Stimulated activated naive B cell treated with anti-CD40 and anti-IgM and Interleukin-4, amounts not matched to agents 10 μg/mL and 1 μg/mL and 100 μg/mL, for 72 hours (primary cell): Measurements from ENCODE around the gene COQ8A.

Experiments used
- ATAC-seq, 2 donors: fragments of 150-1000 bp; cut with Tn5 transposase; replicated peaks; 2 replicates each; pipeline ENCODE4 v1.10.0; 2021; ENCODE audit warnings: moderate library complexity in 1 of 2
- DNase-seq: peaks from one replicate; pipeline ENCODE4 v3.0.0; 2021
- H3K27ac Mint-ChIP-seq: one replicate; pipeline ENCODE4 v1.8.0; 2022; ENCODE audit warnings: mild to moderate bottlenecking, mixed read lengths
- H3K27me3 Mint-ChIP-seq, 2 donors: one replicate each; pipeline ENCODE4 v1.8.0; 2022; ENCODE audit warnings: mixed read lengths in 2 of 2
- H3K36me3 Mint-ChIP-seq, 2 donors: one replicate each; pipeline ENCODE4 v1.8.0; 2022; ENCODE audit warnings: mixed read lengths in 2 of 2, mild to moderate bottlenecking in 1 of 2
- H3K4me1 Mint-ChIP-seq, 2 donors: one replicate each; pipeline ENCODE4 v1.8.0; 2022; ENCODE audit warnings: mixed read lengths in 2 of 2, mild to moderate bottlenecking in 1 of 2
- H3K4me3 Mint-ChIP-seq, 2 donors: one replicate each; pipeline ENCODE4 v1.8.0; 2022; ENCODE audit warnings: mild to moderate bottlenecking in 2 of 2, mixed read lengths in 2 of 2, moderate library complexity in 1 of 2
- H3K9me3 Mint-ChIP-seq, 2 donors: one replicate each; pipeline ENCODE4 v1.8.0; 2022; ENCODE audit warnings: mixed read lengths in 2 of 2, mild to moderate bottlenecking in 1 of 2

COQ8A gene

GRCh38 chr1:226939438-226940028, 561 bp upstream of the COQ8A start:
- peaks cover 10 to 11% of the 10 kb centered on the region in 2 donors for H3K9me3 Mint-ChIP-seq
- ATAC-seq: peak; percentile 53
- H3K27me3 Mint-ChIP-seq: no peaks in the 10 kb centered on the region
- peaks cover 11 to 12% of the 10 kb centered on the region in 2 donors for H3K36me3 Mint-ChIP-seq
- peak overlapping the region; percentile 91 to 94 for H3K4me3 Mint-ChIP-seq
- H3K4me1 Mint-ChIP-seq: peaks cover 43 to 56% of the 10 kb centered on the region in 2 donors
- peak overlapping the region; percentile 99 for H3K27ac Mint-ChIP-seq
- no peak for DNase-seq

DNA sequence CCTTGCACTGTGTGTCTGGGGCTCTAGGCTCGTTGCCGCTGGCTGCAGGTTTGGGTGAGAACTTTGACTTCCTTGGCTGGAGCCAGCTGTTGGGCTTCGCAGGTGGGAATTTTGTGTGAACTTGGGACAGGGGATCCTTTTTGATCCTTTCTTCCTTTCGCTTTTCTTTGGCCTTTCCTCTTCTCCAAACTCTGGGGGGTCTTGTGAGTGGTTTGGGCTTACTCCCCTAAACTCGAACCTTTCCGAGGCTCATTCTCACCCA, 643 bp downstream of the COQ8A start:
- no peak for DNase-seq
- Mint-ChIP-seq H3K9me3 (no peaks in the 10 kb centered on the region), H3K27me3 (no peaks in the 10 kb centered on the region), H3K27ac (peak overlapping the region; percentile 93), H3K4me3 (peak overlapping the region; percentile 91 to 94), H3K36me3 (peaks cover 2 to 6% of the 10 kb centered on the region in 2 donors), H3K4me1 (peaks cover 50 to 67% of the 10 kb centered on the region in 2 donors)
- ATAC-seq: no peak

GRCh38 chr1:226942392-226942791, 2.3 kb downstream of the COQ8A start:
- H3K4me3 Mint-ChIP-seq: no peak overlapping the region
- no peaks in the 10 kb centered on the region for H3K27me3 Mint-ChIP-seq
- DNase-seq (no peak), ATAC-seq (no peak)
- peaks cover 62 to 82% of the 10 kb centered on the region in 2 donors for H3K4me1 Mint-ChIP-seq
- H3K36me3 Mint-ChIP-seq: peaks cover 3 to 6% of the 10 kb centered on the region in 2 donors
- peak overlapping the region; percentile 80 for H3K27ac Mint-ChIP-seq
- H3K9me3 Mint-ChIP-seq: no peaks in the 10 kb centered on the region

DNA sequence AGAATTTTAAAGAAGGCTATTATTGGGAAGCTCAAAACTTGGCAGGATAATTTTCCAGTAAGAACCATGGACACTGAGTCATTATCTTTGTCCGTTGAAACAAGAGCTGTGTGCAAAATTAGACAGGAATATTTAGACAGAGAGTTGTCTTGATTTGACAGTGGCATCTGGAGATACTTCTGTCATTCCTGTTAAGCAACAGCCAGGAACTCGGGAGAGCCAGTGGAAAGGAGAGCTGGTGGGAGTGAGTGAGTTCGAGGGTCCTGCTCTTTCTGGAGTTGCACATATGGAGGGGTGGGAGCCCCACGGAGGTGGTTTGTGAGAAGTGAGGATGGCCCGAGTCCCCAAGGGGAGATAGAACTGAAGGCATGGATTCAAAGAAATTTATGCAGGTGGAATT, 3.1 kb downstream of the COQ8A start:
- H3K27ac Mint-ChIP-seq: no peak overlapping the region
- H3K4me1 Mint-ChIP-seq: peaks cover 57 to 81% of the 10 kb centered on the region in 2 donors

DNA sequence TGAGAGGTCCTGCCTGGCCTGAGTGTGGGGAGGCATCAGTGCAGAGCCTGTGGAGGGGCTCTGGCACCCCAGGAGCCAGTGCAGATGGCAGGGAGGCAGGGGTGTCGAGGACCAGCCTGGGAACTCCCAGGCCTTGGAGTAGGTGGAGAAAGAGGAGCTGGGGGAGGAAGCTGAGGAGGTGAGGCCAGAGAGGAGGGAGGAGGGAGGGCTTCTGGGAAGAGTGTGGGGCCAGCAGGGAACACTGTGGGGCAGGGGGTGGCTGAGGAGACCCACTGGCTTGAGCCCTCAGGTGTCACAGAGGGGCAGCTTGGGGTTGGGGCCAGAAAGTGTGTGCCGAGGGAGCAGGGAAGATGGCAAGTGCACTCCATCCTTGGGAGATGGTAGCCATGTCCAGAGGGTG, 3.8 kb downstream of the COQ8A start:
- peaks cover 3 to 6% of the 10 kb centered on the region in 2 donors for H3K9me3 Mint-ChIP-seq
- H3K27ac Mint-ChIP-seq: peak overlapping the region; percentile 14
- H3K4me3 Mint-ChIP-seq: no peak overlapping the region
- peaks cover 56 to 81% of the 10 kb centered on the region in 2 donors for H3K4me1 Mint-ChIP-seq
- DNase-seq: no peak
- peaks cover 3 to 15% of the 10 kb centered on the region in 2 donors for H3K36me3 Mint-ChIP-seq
- H3K27me3 Mint-ChIP-seq: no peaks in the 10 kb centered on the region
- ATAC-seq: no peak

More for the DNA sequence above, 3.1 kb downstream of the COQ8A start:
- no peaks in the 10 kb centered on the region for H3K27me3 Mint-ChIP-seq
- ATAC-seq (no peak), DNase-seq (no peak)
- peaks cover 3 to 9% of the 10 kb centered on the region in 2 donors for H3K36me3 Mint-ChIP-seq
- no peak overlapping the region for H3K4me3 Mint-ChIP-seq
- peaks cover under 1 to 2% of the 10 kb centered on the region in 2 donors for H3K9me3 Mint-ChIP-seq

GRCh38 chr1:226945106-226945857, 5.2 kb downstream of the COQ8A start:
- peaks cover 57 to 88% of the 10 kb centered on the region in 2 donors for H3K4me1 Mint-ChIP-seq
- ATAC-seq: peak in 1 of 2 donors; percentile 45
- DNase-seq: no peak
- H3K4me3 Mint-ChIP-seq: no peak overlapping the region
- H3K36me3 Mint-ChIP-seq: peaks cover 3 to 15% of the 10 kb centered on the region in 2 donors
- peak overlapping the region; percentile 48 for H3K27ac Mint-ChIP-seq
- H3K9me3 Mint-ChIP-seq: peaks cover 3 to 6% of the 10 kb centered on the region in 2 donors
- no peaks in the 10 kb centered on the region for H3K27me3 Mint-ChIP-seq

DNA sequence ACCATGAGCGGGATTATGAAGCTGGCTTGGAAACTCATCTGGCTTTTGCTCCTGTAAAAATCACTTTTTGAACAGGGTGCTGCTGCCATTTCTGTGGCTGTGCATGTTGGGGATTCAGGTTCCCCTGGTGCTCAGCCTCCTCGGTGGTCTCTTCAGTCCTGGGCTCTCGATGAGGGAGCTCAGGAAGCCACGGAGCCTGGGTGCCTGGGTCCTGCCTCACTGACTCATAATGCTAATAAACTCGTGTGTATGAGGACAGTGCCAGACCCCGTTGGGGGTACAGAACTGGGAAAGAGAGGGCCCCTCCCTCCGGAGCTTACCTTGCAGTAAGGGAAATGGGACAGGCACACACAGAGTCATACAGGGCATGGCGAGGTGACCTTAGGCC, 5.8 kb downstream of the COQ8A start:
- ATAC-seq: no peak
- H3K27me3 Mint-ChIP-seq: no peaks in the 10 kb centered on the region
- peaks cover 57 to 88% of the 10 kb centered on the region in 2 donors for H3K4me1 Mint-ChIP-seq
- H3K9me3 Mint-ChIP-seq: peaks cover 3 to 6% of the 10 kb centered on the region in 2 donors
- H3K36me3 Mint-ChIP-seq: peaks cover 3 to 15% of the 10 kb centered on the region in 2 donors
- H3K4me3 Mint-ChIP-seq: no peak overlapping the region
- DNase-seq: no peak
- no peak overlapping the region for H3K27ac Mint-ChIP-seq

- Mint-ChIP-seq H3K4me1 (peaks cover 56 to 88% of the 10 kb centered on the region in 2 donors), H3K4me3 (no peak overlapping the region), H3K27me3 (no peaks in the 10 kb centered on the region), H3K27ac (no peak overlapping the region), H3K9me3 (peaks cover 3 to 6% of the 10 kb centered on the region in 2 donors), H3K36me3 (peaks cover 3 to 15% of the 10 kb centered on the region in 2 donors)
- no peak for ATAC-seq
- no peak for DNase-seq
These were observed 6.2 kb downstream of the COQ8A start for GRCh38 chr1:226946285-226946684.

- H3K9me3 Mint-ChIP-seq: peaks cover 3 to 6% of the 10 kb centered on the region in 2 donors
- H3K4me1 Mint-ChIP-seq: peaks cover 61 to 92% of the 10 kb centered on the region in 2 donors
- peaks cover 5 to 15% of the 10 kb centered on the region in 2 donors for H3K36me3 Mint-ChIP-seq
- ATAC-seq (no peak), DNase-seq (no peak)
- H3K27ac Mint-ChIP-seq: no peak overlapping the region
- H3K4me3 Mint-ChIP-seq: no peak overlapping the region
- no peaks in the 10 kb centered on the region for H3K27me3 Mint-ChIP-seq
These were observed 6.7 kb downstream of the COQ8A start for GRCh38 chr1:226946841-226947240.

- peaks cover 54 to 85% of the 10 kb centered on the region in 2 donors for H3K4me1 Mint-ChIP-seq
- ATAC-seq: no peak
- H3K9me3 Mint-ChIP-seq: peaks cover 3 to 6% of the 10 kb centered on the region in 2 donors
- no peak overlapping the region for H3K4me3 Mint-ChIP-seq
- no peak overlapping the region for H3K27ac Mint-ChIP-seq
- peaks cover 3 to 15% of the 10 kb centered on the region in 2 donors for H3K36me3 Mint-ChIP-seq
- H3K27me3 Mint-ChIP-seq: no peaks in the 10 kb centered on the region
- DNase-seq: no peak
These were observed 8.0 kb downstream of the COQ8A start for GRCh38 chr1:226948051-226948450.

DNA sequence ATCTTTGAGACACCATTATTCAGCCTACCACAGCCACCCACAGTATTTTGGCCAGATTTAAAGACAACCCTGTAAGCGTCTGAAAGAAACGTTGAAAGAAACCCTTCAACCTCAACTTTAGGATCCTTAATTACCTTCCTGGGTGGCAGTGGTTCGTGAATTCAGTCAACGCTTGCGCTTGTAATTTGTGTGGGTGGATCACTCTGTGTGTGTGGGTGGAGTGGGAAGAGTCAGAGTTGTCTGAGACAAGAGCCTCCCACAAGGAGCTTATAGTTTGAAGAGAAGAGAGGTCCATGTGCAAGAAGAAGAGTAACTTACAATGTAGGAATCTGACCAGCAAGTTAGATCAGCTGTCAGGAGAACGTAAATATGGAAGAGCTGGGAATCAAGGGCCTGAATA, 8.4 kb downstream of the COQ8A start:
- peaks cover 53 to 85% of the 10 kb centered on the region in 2 donors for H3K4me1 Mint-ChIP-seq
- H3K27me3 Mint-ChIP-seq: no peaks in the 10 kb centered on the region
- H3K27ac Mint-ChIP-seq: no peak overlapping the region
- no peak overlapping the region for H3K4me3 Mint-ChIP-seq
- no peak for ATAC-seq
- peaks cover 3 to 6% of the 10 kb centered on the region in 2 donors for H3K9me3 Mint-ChIP-seq
- peaks cover 3 to 19% of the 10 kb centered on the region in 2 donors for H3K36me3 Mint-ChIP-seq
- DNase-seq: no peak

GRCh38 chr1:226948996-226949395, 8.9 kb downstream of the COQ8A start:
- Mint-ChIP-seq H3K27me3 (no peaks in the 10 kb centered on the region), H3K36me3 (peaks cover 3 to 19% of the 10 kb centered on the region in 2 donors), H3K4me1 (peaks cover 48 to 81% of the 10 kb centered on the region in 2 donors), H3K9me3 (peaks cover 3 to 6% of the 10 kb centered on the region in 2 donors), H3K4me3 (no peak overlapping the region), H3K27ac (no peak overlapping the region)
- no peak for DNase-seq
- no peak for ATAC-seq

DNA sequence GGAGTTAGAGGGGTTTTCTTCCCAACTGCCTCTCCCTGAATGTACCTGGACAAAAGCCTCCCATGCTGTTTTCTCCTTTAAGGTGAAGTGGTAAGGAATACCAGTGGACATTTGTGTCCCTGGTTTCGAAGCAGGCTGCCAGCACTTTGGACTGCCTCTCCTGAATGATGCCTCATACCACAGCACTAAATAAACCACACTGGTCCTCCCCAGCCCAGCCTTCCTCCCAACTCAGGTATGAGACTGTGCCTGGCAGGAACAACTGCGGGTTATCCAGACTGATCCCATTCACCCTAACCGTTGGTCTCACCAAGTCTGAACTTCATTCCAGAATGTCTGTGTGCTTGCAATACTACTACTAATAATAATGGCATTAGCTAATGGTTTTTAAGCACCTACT, 9.3 kb downstream of the COQ8A start:
- H3K4me1 Mint-ChIP-seq: peaks cover 44 to 77% of the 10 kb centered on the region in 2 donors
- no peaks in the 10 kb centered on the region for H3K27me3 Mint-ChIP-seq
- DNase-seq: no peak
- H3K27ac Mint-ChIP-seq: no peak overlapping the region
- peaks cover 3 to 19% of the 10 kb centered on the region in 2 donors for H3K36me3 Mint-ChIP-seq
- ATAC-seq: no peak
- H3K4me3 Mint-ChIP-seq: no peak overlapping the region
- peaks cover 3 to 6% of the 10 kb centered on the region in 2 donors for H3K9me3 Mint-ChIP-seq

GRCh38 chr1:226950316-226950715, 10.2 kb downstream of the COQ8A start:
- peak; percentile 36 to 44 for ATAC-seq
- Mint-ChIP-seq H3K4me1 (peaks cover 41 to 76% of the 10 kb centered on the region in 2 donors), H3K27ac (peak overlapping the region; percentile 25), H3K4me3 (no peak overlapping the region), H3K36me3 (peaks cover 5 to 25% of the 10 kb centered on the region in 2 donors), H3K27me3 (no peaks in the 10 kb centered on the region), H3K9me3 (peaks cover 3 to 6% of the 10 kb centered on the region in 2 donors)
- DNase-seq: no peak

- H3K36me3 Mint-ChIP-seq: peaks cover 7 to 31% of the 10 kb centered on the region in 2 donors
- H3K4me3 Mint-ChIP-seq: peak overlapping the region in 1 of 2 donors; percentile 63
- ATAC-seq: peak; percentile 72 to 80
- H3K27me3 Mint-ChIP-seq: no peaks in the 10 kb centered on the region
- H3K9me3 Mint-ChIP-seq: peaks cover 6 to 8% of the 10 kb centered on the region in 2 donors
- DNase-seq: no peak
- peaks cover 41 to 73% of the 10 kb centered on the region in 2 donors for H3K4me1 Mint-ChIP-seq
- H3K27ac Mint-ChIP-seq: peak overlapping the region; percentile 86
These were observed 10.8 kb downstream of the COQ8A start for GRCh38 chr1:226950871-226951270.
